Stimulated activated CD4-positive, alpha-beta T cell treated with anti-CD3 and anti-CD28 coated beads, Interleukin-2, amount 100 ng/mL, for 48 hours (primary cell): ENCODE results near the gene CPXM2.

ENCODE experiments used
- DNase-seq, 2 donors: peaks; one replicate each; pipeline ENCODE4 v3.0.0-alpha.2; 2020

Gene CPXM2

DNA sequence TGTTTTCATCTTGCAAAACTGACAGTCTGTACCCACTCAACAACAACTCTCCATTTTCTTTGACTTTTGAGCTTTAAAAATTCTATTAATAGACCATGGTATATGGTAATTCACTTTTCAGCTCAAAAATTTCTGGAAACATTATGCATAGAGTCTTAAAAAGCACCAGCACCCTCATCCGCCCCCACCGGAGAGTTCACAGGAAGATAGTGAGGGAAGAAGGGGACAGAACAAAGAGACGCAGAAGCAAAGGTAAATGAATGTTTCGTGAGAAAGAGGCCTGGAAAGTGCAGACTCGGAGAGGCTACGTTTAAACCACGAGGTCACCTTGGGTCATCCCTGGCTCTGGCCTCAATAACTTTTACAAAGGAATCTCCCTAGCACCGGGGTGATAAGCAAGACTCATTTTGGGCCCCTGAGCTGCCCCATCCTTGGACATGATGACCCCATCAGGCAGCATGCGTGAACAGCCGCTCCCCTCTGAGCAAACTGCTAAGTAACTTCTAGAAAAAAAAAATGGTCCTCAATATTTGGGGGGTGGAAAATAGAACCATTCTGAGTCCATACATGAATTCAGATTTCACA lies 96.3 kb downstream of the CPXM2 start:
- no peak for DNase-seq

DNA sequence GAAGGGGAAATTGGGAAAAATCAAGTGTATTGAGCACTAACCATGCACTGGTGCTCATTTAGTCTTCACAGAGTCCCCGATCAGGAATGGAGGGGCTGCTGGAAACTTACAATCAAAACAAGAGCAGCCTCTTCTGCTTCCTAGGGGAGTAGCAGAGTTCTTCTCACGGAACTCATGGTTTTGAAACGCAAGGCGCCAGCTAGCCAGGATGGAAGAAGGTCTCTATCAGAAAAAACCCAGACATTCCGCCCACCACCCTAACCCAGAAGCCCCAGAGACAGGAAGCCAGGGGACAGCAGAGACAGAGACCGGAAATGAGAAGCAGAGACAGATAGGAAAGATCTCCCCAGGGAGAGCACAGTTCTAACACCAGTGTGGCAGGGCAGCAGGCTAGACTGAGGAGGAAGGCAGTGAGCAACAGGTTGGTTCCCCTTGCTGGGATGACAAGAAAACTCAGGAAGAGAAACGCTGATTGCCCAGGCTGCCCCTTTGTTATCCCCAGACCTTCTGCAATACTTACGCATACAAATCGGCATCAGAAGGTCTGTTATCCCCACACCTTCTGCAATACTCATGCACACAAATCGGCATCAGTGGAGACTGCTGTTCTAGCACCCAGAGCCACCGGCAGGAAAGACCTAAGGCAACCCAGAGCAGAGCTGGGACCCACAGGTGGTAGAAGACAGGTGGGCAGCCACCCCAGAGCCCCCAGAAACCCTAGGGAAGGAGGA lies 99.2 kb downstream of the CPXM2 start:
- DNase-seq = no peak

DNA sequence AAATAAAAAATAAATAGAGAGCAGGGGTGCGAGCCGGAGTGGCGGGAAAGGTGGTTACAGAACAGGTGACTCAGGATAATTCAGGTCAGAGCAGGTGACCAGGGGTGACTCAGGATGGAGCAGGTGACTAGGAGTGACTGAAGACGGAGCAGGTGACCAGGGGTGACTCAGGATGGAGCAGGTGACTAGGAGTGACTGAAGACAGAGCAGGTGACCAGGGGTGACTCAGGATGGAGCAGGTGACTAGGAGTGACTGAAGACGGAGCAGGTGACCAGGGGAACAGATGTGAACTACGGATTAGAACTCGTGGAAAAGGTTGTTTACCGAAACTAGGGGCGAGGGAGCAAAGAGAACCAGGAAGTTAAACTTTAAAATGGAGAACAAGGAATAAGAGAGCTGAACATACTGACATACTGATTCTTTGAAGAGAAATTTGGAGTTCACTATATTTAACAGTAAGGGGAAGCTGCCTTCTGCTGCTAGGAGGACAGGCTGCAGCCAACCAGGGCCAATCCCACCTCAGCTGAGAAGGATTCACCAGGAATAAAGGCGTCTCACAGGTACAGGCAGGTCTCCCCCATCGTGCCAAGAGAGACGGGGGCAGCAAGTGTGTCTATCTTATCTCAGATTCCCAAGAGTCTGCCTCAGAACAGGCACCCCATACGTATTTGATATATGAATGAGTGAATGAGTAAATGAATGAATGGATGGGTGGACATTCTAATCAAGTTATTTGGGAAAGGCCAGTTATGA lies 101.3 kb downstream of the CPXM2 start:
- DNase-seq = no peak

DNA sequence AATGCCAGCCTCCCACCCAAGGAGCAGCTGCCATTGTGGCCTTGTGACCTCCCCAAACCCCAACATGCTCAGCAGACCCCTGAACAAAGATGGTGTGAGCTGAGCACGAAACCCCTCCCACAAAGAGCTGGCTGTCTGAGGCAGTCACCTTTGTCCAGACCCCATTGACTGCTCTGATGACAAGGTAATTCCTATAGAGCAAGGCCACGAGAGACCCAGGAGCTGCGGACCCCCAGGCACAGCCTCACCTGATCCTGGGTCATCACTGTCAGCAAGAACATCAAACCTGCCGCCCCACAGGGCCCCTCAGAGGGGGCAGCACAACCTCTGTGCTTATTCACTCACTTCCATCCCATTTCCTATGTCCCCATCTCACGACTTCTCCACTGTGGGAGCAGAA lies 102.6 kb downstream of the CPXM2 start:
- no peak for DNase-seq

DNA sequence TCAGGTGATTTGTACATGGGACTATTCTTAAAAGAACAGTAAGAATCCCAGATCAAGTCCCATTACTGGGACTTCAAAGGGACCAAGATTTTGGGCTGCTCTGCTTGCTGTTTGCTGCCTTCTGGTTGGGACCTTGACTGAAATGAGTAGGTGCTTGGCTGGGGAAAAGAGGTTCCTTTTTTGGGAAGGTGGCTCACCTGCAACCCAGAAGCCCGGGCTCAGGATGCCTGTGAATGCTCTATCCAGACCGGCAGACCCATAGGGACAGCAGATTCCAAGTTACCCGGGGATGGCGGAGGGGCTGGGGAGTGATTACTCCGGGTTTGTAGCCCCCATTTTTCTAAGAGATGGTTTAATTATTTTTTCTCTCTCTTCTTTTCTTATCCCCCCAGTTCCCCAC lies 104.0 kb downstream of the CPXM2 start:
- no peak for DNase-seq

DNA sequence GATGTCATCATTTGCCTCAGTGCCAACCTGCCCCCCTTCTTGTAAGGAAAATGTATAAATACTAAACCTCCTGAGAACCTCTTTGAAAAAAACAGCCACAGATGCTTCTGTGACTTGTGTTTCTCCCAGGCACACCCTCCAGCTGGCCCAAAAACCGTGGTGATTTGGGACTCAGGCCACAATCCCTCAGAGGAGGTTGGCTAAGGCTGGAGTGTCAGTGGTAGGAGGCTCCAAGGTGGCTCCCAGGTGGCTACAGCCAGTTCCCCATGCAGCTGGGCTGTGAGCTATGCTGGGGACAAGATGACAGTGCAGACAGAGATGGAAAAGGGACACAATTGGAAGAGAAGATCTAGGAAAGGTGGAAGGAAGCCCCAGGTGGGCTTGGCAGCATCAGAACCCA lies 104.7 kb downstream of the CPXM2 start:
- DNase-seq = no peak

DNA sequence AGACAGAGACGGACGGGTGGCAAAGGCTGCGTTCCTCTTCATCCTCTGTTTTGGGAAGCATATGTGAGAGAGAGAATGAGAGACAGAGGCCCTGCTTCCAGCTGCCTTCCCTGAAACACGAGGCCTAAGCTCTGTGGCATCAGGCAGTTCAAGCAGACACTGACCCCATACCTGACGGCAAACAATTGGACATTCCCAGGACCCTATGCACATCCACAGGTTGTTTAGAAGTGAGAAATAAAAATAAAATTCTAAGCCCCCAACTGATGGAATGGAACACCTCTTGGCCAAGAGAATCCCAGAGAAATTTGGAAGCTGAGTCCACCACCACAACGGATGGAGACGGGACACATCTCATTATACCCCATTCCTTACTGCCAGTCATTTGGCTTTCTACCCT lies 105.3 kb downstream of the CPXM2 start:
- no peak for DNase-seq

DNA sequence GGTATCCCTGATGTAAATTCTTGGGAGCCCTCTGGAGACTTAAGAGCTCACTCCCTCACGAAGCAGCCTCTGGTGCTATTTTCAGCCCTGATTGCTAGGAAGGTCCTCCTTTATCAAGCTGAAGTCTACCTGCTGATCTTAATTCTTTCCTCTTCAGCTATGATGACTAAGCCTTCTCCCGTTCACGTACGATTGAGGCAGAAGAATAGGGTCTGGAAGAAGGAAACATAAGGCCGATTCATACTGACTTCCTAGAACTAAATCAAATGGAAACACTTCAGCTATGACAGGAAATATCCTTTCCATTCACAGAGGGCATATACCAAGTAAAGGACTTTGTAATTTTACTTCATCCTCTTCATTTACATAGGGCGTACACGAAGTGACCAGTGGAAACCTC lies 107.0 kb downstream of the CPXM2 start:
- no peak for DNase-seq

DNA sequence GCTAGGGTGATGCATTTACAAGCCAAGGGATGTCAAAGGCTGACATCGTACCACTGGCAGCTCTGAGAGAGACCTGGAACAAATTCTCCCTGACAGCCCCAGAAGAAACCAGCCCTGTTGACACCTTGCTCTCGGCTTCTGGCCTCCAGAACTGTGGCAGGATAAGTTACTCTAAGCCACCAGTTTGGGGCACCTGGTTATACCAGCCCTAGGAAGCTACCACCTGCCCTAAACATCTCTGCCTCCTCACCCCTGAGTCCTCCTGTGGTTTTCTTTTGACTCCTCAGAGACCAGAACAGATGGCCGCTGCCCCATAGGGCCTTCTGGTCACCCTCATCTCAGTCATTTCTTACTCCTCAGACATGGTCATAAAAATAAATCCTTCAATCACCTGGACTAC lies 107.4 kb downstream of the CPXM2 start:
- no peak for DNase-seq

DNA sequence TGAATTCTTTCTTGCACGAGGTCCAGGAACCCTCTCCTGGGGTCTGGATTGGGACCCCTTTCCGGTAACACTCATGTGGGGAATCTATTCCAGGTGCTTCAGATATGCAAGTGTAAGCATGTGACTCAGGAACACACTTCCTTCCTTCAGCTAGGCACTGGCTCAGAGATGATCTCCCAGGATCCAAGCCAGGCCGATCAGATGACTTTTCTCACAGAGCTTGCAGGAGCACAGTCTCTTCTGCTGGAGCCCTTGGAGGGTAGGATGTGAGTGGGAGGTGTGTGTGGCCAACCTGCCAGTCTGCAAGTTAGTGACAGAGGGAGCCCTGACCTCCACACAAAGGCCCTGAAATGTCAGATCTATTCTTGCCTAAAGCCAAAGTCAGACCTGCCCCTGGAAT lies 108.3 kb downstream of the CPXM2 start:
- DNase-seq = no peak

DNA sequence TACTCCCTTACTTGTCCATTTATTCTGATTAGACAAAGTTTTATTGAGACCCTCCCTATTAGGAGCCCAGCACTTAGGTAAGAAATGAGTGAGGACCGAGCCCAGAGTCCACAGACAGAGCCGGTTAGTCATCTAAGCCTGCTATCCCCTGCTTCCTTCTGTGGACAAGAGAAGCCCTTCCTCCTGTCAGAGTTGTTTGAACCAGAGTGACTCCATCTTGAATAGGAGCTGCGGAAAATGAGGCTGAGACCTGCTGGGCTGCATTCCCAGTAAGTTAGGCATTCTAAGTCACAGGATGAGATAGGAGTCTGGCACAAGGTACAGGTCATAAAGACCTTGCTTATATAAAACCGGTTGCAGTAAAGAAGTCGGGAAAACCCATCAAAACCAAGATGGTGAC lies 109.1 kb downstream of the CPXM2 start:
- no peak for DNase-seq

DNA sequence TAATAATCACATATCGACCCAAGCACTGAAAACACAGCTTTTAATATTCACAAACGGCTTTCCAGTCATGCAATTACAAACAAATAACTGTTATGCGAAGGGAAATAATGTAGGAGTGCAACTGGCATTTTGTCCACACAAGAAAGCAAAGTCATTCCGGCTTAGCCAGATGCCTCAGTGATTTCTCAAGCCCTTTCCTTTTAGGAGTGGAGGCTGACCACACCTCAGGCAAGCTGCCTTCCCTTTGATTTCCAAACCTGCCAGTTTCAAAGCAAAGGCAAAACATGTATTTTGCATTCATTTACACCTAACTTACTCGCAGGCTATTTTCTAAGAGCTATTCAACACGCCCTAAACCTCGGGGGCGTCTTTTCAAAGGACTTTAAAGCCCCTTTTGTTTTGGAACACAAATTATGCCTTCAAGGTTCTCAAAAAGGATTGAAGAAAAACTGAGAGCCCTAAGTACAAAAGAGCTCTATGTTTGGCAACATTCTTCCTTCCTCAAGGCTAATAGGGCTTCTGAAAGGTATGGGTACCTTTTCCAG lies 109.6 kb downstream of the CPXM2 start:
- no peak for DNase-seq

DNA sequence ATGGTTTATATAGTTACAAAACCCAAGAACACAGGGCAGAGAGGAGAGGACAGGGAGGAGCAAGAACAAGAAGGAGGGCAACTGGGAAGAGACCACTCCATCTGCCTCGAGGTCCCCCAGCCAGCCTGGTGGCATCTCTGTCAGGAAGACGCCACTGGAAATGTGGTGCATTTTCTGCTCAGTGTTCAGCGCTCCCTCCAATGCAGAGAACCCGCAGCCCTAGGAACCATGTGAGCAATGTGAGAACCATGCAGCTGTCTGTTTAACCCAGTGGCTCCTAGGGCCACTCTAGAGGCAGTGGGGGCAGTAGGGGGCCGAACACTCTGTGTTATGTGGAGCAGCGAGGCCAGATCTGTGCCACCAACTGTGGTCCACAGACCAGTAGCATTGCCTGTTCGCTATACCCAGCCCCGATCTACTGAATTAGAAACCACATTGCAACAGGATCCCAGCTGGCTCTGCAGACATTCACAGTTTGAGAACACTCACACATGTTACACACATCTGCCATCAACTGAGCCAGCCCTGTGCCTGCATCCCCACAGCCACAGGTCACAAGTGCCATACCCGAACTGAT lies 110.2 kb downstream of the CPXM2 start:
- no peak for DNase-seq

DNA sequence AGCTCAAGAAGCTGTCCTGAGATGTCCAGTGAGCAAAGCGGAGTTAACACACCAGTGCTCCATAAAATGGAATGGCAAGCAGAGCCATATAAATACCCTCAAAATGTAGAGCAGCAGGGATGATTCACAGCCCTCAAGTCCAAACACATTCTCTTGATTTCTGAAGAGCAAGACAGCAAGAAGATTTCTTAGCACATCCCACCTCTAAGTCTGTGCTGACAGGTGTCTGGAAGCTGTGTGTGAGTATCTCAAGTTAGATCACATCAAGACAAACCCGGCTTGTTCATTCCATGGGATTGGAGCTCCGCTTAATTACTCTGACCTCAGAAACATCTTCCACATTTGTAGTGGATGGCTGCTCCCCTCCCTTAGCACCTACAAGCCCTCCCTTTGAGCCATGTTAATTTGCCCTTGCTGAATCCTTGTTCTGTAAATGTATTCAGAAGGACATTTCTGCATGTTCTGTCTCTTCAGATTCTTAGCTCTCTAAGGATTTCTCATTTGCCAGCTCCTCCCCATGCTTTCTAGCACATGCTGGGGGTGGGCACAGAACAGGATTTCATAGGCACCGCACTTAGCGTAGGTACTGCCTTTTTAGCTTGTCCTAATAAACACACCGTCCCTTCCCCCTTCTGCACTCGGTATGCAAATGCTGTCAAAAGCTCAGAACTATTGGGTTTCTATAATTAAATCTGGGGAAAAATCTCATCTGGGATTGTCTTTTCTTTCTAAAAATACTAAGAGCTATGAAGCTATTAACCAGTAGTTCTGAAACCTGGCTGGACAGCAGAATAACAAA lies 112.7 kb downstream of the CPXM2 start:
- DNase-seq = no peak

DNA sequence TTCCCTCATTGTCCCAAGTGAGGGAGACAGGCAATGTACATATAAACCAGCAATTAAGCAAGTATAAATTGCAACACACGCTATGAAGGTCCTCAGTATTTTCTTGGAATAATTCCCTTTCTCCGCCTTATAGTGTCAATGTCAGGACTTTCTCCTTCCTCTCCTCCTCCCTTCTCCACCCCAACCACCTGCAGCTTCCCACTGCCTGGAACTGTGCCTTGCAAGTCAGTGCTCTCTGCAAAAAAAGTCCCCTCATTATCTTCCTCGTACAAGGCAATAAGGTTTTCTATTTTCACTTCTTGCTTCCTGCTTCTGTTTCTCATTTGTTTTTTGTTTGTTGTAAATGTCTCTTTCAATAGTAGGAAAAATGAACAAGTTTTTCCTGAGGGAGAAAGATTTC lies 113.7 kb downstream of the CPXM2 start:
- DNase-seq = no peak

DNA sequence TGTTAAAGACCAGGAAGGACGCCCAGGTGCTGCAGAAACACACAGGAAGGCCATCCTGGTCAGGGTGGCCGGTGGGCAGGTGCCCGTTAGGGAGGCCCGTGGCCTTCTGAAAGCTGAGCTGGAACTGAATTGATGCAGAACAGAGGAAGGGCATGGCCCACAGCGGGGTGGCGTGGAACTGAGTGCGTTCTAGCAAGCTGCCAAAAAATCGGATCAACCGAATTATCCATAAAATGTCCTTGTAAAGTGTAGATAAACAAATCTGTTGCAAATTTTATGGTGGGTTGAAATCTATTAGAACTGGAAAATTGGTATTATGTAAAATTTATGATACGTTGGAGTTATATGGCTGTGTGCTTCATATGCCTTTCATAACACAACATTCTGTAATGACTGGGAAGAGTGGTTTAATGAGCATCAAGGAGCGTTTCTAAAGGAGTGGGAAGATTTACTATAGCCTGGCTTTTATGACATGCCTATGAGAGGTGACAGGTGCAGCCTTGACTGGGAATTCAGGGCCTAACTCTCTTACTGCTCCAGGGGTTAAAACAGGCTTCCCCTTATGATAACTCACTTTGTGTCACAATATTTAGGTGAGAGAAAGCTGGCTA lies 117.4 kb downstream of the CPXM2 start:
- DNase-seq = no peak

DNA sequence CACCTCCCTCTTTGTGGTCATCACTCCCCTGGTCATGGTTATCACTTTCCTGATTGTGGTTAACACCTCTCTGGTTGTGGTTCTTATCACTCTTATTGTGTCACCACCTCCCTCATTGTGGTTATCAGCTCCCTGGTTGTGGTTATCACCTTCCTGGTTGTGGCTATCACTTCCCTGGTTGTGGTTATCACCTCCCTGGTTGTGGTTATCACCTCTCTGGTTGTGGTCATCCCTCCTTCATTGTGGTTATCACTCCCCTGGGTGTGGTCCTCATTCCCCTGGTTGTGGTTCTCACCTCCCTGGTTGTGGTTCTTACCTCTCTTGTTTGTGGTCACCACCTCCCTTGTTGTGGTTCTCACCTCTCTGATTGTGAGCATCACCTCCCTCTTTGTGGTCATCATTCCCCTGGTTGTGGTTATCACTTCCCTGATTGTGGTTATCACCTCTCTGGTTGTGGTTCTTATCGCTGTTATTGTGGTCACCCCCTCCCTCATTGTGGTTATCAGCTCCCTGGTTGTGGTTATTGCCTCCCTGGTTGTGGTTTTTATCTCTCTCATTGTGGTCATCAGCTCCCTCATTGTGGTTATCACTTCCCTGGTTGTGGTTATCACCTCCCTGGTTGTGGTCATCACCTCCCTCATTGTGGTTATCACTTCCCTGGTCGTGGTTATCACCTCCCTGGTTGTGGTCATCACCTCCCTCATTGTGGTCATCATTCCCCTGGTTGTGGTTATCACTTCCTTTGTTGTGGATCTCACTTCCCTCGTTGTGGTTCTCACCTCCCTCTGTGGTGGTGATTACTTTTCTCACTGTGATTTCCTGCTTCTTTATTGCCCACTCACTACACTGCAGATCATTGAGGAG lies 118.7 kb downstream of the CPXM2 start:
- DNase-seq = no peak

DNA sequence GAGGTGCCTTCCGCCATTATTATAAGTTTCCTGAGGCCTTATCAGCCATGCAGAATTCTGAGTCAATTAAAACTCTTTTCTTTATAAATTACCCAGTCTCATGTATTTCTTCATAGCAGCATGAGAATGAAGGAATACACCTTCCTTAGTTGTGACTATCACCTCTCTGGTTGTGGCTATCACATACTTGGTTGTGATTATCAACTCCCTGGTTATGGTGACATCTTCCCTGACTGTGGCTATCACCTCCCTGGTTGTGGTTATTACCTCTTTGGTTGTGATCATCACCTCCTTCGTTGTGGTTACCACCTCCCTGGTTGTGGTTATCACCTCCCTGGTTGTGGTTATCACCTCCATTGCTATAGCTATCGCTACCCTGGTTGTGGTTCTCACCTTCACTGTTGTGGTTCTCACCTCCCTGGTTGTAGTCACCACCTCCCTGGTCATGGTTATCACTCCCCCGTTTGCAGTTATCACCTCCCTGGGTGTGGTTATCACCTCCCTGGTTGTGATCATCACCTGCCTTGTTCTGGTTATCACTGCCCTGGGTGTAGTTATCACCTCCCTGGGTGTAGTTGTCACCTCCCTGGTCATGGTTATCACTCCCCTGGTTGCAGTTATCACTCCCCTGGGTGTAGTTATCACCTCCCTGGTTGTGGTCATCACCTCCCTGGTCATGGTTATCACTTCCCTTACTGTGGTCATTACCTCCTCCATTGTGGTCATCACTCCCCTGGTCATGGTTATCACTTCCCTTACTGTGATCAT lies 119.5 kb downstream of the CPXM2 start:
- no peak for DNase-seq

DNA sequence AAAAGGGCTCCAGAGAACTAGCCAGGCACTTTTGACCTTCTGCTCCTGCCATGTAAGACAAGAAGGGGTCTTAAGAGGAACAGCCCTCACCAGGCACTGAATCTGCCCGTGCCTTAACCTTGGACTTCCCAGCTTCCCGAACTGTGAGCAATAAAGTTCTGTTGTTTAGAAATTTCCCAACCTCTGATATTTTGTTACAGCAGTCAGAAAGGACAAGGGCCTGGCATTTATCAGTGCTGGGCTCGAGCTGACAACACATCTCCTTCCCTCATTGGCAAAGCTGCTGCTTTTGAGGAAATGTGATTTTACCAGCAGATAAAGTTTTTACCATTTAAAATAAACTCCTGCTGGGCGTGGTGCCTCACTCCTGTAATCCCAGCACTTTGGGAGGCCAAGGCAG lies 122.0 kb downstream of the CPXM2 start:
- DNase-seq = no peak

DNA sequence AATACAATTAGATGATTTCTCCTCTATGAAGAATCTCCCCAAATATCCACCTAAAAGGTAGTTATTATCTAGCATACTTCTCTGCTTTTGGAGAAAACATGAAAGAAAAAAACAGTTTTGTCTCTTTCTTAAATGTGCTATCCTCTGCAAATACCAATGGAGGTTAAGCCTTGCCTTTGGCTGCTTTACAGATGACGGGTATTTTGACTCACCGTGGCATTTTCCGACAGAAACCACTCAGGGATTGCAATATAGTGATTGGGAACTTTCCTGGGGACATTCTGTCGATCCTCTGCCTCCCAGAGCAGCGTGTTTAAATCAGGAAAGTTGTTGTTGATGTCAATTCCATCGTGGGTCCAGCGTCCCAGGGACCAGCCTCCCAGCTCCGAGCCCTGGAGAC lies 124.8 kb downstream of the CPXM2 start:
- DNase-seq = no peak

DNA sequence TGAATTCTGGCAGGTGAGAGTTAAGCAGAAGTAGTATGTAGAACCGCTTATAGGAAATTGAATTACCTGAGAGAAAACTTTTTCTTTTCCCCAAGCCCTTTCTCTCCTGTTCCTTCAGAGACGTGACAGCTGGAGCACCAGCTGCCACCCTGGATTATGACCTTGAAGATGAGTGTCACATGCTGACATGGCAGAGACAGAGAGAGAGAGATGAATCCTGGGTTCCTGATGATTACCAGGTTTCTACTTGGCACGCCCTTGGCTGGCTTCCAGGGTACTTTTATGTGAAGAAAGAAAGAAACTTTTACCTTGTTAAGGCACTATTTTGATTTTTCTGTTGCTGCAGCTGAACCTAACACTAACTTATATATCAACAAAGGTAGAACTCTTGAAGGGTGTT lies 125.6 kb downstream of the CPXM2 start:
- DNase-seq = no peak
